HepG2 (cell line): ENCODE measurements around the gene MEIS3.

Experiments
- BHLHE40 ChIP-seq: IDR thresholded peaks from 2 replicates; pipeline ENCODE4 v1.6.1; 2011; ENCODE audit warnings: low read length, improper control_type of control experiment
- HDAC1 ChIP-seq: sonication (generic); formaldehyde crosslinking; IDR thresholded peaks from 2 replicates; pipeline ENCODE4 v1.5.1; 2020; ENCODE audit warnings: mild to moderate bottlenecking, missing genetic modification reagents
- HDAC2 ChIP-seq: sonication (generic); formaldehyde crosslinking; IDR thresholded peaks from 2 replicates; pipeline ENCODE4 v1.4.0; 2020; ENCODE audit warnings: missing genetic modification reagents
- HNRNPH1 ChIP-seq: fragments of 200-400 bp; formaldehyde crosslinking; optimal IDR thresholded peaks from 2 replicates; pipeline ENCODE3; 2017; ENCODE audit warnings: mild to moderate bottlenecking, low read depth, low read length
- MXI1 ChIP-seq: IDR thresholded peaks from 3 replicates; pipeline ENCODE4 v1.6.1; 2012; ENCODE audit warnings: low read depth, low read length, inconsistent platforms, borderline replicate concordance
- NFKBIZ ChIP-seq: IDR thresholded peaks from 2 replicates; pipeline ENCODE4 v1.6.1; 2018; ENCODE audit warnings: missing genetic modification reagents, missing compliant biosample characterization
- ZSCAN20 ChIP-seq: sonication (generic); formaldehyde crosslinking; IDR thresholded peaks from 2 replicates; pipeline ENCODE4 v1.4.0; 2020; ENCODE audit warnings: missing genetic modification reagents, mild to moderate bottlenecking, borderline replicate concordance
- TF ChIP-seq, protein P1 (sequence below): sonication (generic); formaldehyde crosslinking; IDR thresholded peaks from 2 replicates; pipeline ENCODE4 v1.5.0; 2020; ENCODE audit warnings: mild to moderate bottlenecking, missing genetic modification reagents, moderate library complexity
- TF ChIP-seq, protein P2 (sequence below): sonication (generic); formaldehyde crosslinking; IDR thresholded peaks from 2 replicates; pipeline ENCODE4 v1.5.1; 2020; ENCODE audit warnings: mild to moderate bottlenecking, moderate library complexity, missing genetic modification reagents
- TF ChIP-seq, protein P3 (sequence below): IDR thresholded peaks from 2 replicates; pipeline ENCODE4 v1.6.1; 2012; ENCODE audit warnings: inconsistent platforms

DNA sequence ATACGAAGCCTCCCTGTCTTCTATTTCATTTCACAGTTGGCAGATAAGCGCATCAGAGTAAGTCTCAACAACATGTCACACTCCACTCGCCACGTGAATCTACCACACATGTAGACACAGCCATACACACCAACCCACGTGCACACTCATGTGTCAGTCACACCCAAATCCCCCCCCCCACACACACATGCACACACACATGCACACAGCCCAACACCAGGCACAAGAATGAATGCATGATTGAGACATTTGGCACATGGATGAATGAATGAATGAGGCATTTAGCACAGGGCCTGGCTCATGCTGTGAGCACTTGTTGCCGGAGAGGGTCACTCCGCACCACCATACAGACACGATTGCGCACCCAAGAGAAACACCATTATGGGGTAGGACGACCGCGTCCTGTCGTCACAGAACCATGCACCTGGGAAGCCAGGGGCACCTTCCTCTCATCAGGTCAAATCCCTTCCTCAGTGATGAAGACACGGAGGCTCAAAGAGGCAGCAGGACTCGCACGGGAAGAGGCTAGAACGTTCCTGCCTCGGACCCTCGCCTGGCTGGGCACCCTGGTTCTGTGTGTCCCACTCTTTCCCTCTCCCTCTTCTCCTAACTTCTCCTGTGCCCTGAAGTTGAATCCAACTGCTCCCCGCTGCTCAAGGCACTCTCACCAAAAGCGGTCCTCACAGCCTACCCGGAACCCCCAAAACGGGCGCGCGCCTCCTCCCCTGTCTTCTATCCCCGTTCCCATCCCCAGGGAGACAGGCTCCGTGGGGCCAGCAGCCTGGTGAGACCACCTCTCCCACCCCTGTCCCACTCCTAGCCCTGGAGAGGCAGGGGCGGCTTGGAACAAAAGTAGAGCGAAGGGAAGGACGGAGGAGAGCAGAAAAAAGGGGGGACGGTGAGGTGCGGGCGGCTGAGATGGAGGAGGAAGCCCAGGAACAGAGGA, 1.3 kb downstream of the MEIS3 start:
- TF ChIP-seq, protein P1, sequence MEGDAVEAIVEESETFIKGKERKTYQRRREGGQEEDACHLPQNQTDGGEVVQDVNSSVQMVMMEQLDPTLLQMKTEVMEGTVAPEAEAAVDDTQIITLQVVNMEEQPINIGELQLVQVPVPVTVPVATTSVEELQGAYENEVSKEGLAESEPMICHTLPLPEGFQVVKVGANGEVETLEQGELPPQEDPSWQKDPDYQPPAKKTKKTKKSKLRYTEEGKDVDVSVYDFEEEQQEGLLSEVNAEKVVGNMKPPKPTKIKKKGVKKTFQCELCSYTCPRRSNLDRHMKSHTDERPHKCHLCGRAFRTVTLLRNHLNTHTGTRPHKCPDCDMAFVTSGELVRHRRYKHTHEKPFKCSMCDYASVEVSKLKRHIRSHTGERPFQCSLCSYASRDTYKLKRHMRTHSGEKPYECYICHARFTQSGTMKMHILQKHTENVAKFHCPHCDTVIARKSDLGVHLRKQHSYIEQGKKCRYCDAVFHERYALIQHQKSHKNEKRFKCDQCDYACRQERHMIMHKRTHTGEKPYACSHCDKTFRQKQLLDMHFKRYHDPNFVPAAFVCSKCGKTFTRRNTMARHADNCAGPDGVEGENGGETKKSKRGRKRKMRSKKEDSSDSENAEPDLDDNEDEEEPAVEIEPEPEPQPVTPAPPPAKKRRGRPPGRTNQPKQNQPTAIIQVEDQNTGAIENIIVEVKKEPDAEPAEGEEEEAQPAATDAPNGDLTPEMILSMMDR (CRISPR knock-in tag) = no peak
- no peak for TF ChIP-seq MXI1
- no peak for TF ChIP-seq HNRNPH1
- no peak for TF ChIP-seq HDAC2 (CRISPR knock-in tag)
- no peak for TF ChIP-seq NFKBIZ (CRISPR knock-in tag)
- TF ChIP-seq, protein P2, sequence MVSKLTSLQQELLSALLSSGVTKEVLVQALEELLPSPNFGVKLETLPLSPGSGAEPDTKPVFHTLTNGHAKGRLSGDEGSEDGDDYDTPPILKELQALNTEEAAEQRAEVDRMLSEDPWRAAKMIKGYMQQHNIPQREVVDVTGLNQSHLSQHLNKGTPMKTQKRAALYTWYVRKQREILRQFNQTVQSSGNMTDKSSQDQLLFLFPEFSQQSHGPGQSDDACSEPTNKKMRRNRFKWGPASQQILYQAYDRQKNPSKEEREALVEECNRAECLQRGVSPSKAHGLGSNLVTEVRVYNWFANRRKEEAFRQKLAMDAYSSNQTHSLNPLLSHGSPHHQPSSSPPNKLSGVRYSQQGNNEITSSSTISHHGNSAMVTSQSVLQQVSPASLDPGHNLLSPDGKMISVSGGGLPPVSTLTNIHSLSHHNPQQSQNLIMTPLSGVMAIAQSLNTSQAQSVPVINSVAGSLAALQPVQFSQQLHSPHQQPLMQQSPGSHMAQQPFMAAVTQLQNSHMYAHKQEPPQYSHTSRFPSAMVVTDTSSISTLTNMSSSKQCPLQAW (CRISPR knock-in tag) = no peak
- TF ChIP-seq BHLHE40 = no peak
- TF ChIP-seq, protein P3, sequence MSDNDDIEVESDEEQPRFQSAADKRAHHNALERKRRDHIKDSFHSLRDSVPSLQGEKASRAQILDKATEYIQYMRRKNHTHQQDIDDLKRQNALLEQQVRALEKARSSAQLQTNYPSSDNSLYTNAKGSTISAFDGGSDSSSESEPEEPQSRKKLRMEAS = no peak
- TF ChIP-seq HDAC1 (CRISPR knock-in tag) = no peak
- TF ChIP-seq ZSCAN20 (CRISPR knock-in tag) = no peak
